ENCODE data around the gene SPRYD3.
A peak's percentile ranks its signal among the peaks of the same experiment; 100 is the strongest.

The SPRYD3 gene

DNA sequence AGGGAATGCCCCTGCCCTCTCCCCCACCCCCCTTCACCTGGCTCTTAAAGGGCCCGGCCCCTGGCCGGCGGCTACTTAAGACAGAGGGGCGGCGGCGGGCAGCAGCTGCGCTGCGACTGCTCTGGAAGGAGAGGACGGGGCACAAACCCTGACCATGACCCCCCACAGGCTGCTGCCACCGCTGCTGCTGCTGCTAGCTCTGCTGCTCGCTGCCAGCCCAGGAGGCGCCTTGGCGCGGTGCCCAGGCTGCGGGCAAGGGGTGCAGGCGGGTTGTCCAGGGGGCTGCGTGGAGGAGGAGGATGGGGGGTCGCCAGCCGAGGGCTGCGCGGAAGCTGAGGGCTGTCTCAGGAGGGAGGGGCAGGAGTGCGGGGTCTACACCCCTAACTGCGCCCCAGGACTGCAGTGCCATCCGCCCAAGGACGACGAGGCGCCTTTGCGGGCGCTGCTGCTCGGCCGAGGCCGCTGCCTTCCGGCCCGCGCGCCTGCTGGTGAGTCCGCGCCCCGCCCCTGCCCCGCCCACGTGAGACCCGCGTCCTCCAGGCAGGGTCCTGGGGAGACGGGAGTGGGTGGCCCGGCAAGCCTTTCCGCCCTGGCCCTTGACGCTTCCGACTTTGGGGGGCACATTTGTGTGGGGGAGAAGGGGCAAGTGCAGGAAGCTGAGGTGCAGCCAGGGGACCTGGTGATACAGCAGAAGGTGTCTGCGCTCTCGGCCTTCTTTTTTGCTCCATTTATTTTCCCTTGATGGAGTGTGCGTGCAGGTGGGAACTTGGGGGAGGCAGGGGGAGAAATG lies 18.6 kb upstream of the SPRYD3 start, which contains the start of gene IGFBP6 (continued):
- TF ChIP-seq ZNF624 (tag by site-specific recombination; IDR thresholded peaks at IDR 0.05) (no peak), GLIS1 (tag by site-specific recombination; IDR thresholded peaks at IDR 0.05) (peak; percentile 97), KLF8 (tag by site-specific recombination; IDR thresholded peaks at IDR 0.05) (peak; percentile 61; the same call in 1 of the 2 replicates), ZNF658 (tag by site-specific recombination; IDR thresholded peaks at IDR 0.05) (no peak), OVOL3 (tag by site-specific recombination; IDR thresholded peaks at IDR 0.05) (no peak), RBAK (tag by site-specific recombination; IDR thresholded peaks at IDR 0.05) (no peak), REPIN1 (tag by site-specific recombination; IDR thresholded peaks at IDR 0.05; ENCODE audit: low read depth) (no peak; the same call in 1 of the 2 replicates)

GRCh38 chr12:53097207-53097563 lies 18.0 kb upstream of the SPRYD3 start:
- Histone ChIP-seq H3K27ac (ENCODE audit: extremely low read depth, low read depth, low read length) (no peak overlapping the region), H3K36me3 (ENCODE audit: control insufficient read depth in 2 of 2, insufficient read depth in 1 of 2, low read length in 2 of 2) (no peaks in the 10 kb centered on the region), H3K4me1 (ENCODE audit: control insufficient read depth, insufficient read depth, low read length) (peaks cover 3% of the 10 kb centered on the region; the same call in 1 of the 2 replicates), H3K9me3 (ENCODE audit: control insufficient read depth, insufficient read depth, low read depth, low read length) (no peaks in the 10 kb centered on the region), H3K4me3 (ENCODE audit: low read depth, low read length) (peak overlapping the region; percentile 55)
- ChIA-PET CTCF (interaction anchor here (0.6 to 7.8 kb wide), 10 partner anchors 17 to 212 kb away, joined by 3 to 264 read pairs (median 4); partner anchors contain the start of gene SPRYD3), POLR2A (interaction anchor here (1.2 to 1.5 kb wide), 2 partner anchors 18 to 36 kb away, joined by 4 to 13 read pairs; partner anchors contain the start of gene SPRYD3)
- TF ChIP-seq KLF16 (tag by site-specific recombination; IDR thresholded peaks at IDR 0.05) (no peak), IKZF3 (tag by site-specific recombination; IDR thresholded peaks at IDR 0.05) (peak; percentile 90), BCL11A (tag by site-specific recombination; IDR thresholded peaks at IDR 0.05; ENCODE audit: low read depth) (no peak), ZNF391 (tag by site-specific recombination; IDR thresholded peaks at IDR 0.05; ENCODE audit: borderline replicate concordance, low read depth) (peak; percentile 25; the same call in 1 of the 2 replicates), WT1 (tag by site-specific recombination; IDR thresholded peaks at IDR 0.05) (peak; percentile 73), ZNF544 (tag by site-specific recombination; IDR thresholded peaks at IDR 0.05) (0 out of 2 replicates have a peak, but pooled peaks have one; percentile 32), ZNF223 (tag by site-specific recombination; IDR thresholded peaks at IDR 0.05) (no peak), ZNF341 (tag by site-specific recombination; IDR thresholded peaks at IDR 0.05; ENCODE audit: low read depth) (no peak), ZNF114 (tag by site-specific recombination; IDR thresholded peaks at IDR 0.05) (no peak), ZNF510 (tag by site-specific recombination; IDR thresholded peaks at IDR 0.05; ENCODE audit: insufficient replicate concordance) (no peak), ZNF76 (tag by site-specific recombination; IDR thresholded peaks at IDR 0.05; ENCODE audit: borderline replicate concordance, low read depth) (peak; percentile 91), ZNF416 (tag by site-specific recombination; IDR thresholded peaks at IDR 0.05) (no peak), ZFHX2 (tag by site-specific recombination; conservative IDR thresholded peaks at IDR 0.05) (peak; percentile 86), ZNF777 (tag by site-specific recombination; IDR thresholded peaks at IDR 0.05; ENCODE audit: borderline replicate concordance) (no peak), ZNF157 (tag by site-specific recombination; IDR thresholded peaks at IDR 0.05) (peak; percentile 20; the same call in 1 of the 2 replicates), ZNF335 (tag by site-specific recombination; conservative IDR thresholded peaks at IDR 0.05) (no peak; the same call in 1 of the 2 replicates), EGR2 (tag by site-specific recombination; IDR thresholded peaks at IDR 0.05; ENCODE audit: low read depth) (peak; percentile 92), ZNF692 (tag by site-specific recombination; IDR thresholded peaks at IDR 0.05) (no peak), SCRT1 (tag by site-specific recombination; IDR thresholded peaks at IDR 0.05; ENCODE audit: borderline replicate concordance) (no peak)
- TF ChIP-seq, protein P1, sequence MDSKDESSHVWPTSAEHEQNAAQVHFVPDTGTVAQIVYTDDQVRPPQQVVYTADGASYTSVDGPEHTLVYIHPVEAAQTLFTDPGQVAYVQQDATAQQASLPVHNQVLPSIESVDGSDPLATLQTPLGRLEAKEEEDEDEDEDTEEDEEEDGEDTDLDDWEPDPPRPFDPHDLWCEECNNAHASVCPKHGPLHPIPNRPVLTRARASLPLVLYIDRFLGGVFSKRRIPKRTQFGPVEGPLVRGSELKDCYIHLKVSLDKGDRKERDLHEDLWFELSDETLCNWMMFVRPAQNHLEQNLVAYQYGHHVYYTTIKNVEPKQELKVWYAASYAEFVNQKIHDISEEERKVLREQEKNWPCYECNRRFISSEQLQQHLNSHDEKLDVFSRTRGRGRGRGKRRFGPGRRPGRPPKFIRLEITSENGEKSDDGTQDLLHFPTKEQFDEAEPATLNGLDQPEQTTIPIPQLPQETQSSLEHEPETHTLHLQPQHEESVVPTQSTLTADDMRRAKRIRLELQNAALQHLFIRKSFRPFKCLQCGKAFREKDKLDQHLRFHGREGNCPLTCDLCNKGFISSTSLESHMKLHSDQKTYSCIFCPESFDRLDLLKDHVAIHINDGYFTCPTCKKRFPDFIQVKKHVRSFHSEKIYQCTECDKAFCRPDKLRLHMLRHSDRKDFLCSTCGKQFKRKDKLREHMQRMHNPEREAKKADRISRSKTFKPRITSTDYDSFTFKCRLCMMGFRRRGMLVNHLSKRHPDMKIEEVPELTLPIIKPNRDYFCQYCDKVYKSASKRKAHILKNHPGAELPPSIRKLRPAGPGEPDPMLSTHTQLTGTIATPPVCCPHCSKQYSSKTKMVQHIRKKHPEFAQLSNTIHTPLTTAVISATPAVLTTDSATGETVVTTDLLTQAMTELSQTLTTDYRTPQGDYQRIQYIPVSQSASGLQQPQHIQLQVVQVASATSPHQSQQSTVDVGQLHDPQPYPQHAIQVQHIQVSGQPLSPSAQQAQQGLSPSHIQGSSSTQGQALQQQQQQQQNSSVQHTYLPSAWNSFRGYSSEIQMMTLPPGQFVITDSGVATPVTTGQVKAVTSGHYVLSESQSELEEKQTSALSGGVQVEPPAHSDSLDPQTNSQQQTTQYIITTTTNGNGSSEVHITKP (tag by site-specific recombination; IDR thresholded peaks at IDR 0.05): 0 out of 2 replicates have a peak, but pooled peaks have one; percentile 22
- TF ChIP-seq, protein P2, sequence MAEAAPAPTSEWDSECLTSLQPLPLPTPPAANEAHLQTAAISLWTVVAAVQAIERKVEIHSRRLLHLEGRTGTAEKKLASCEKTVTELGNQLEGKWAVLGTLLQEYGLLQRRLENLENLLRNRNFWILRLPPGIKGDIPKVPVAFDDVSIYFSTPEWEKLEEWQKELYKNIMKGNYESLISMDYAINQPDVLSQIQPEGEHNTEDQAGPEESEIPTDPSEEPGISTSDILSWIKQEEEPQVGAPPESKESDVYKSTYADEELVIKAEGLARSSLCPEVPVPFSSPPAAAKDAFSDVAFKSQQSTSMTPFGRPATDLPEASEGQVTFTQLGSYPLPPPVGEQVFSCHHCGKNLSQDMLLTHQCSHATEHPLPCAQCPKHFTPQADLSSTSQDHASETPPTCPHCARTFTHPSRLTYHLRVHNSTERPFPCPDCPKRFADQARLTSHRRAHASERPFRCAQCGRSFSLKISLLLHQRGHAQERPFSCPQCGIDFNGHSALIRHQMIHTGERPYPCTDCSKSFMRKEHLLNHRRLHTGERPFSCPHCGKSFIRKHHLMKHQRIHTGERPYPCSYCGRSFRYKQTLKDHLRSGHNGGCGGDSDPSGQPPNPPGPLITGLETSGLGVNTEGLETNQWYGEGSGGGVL (tag by site-specific recombination; IDR thresholded peaks at IDR 0.05): peak; percentile 55
- TF ChIP-seq, protein P3, sequence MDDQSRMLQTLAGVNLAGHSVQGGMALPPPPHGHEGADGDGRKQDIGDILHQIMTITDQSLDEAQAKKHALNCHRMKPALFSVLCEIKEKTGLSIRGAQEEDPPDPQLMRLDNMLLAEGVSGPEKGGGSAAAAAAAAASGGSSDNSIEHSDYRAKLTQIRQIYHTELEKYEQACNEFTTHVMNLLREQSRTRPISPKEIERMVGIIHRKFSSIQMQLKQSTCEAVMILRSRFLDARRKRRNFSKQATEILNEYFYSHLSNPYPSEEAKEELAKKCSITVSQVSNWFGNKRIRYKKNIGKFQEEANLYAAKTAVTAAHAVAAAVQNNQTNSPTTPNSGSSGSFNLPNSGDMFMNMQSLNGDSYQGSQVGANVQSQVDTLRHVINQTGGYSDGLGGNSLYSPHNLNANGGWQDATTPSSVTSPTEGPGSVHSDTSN (CRISPR knock-in tag; IDR thresholded peaks at IDR 0.05): no peak
